CD8-positive, alpha-beta memory T cell (primary cell): ENCODE measurements around the gene COX14. TPM values are rescaled to one million over a fixed set of nuclear protein-coding genes. Genes with fewer than 3 reads are reported as not detected.

Source experiments
- CTCF ChIA-PET: fragments of 350-600 bp; sonication (Branson Sonifier 250); formaldehyde crosslinking; loops from one replicate; lab custom pipeline; 2021; ENCODE audit warnings: antibody characterized with exemption; lab: Charles Lee
- POLR2A ChIA-PET: fragments of 350-600 bp; sonication (Branson Sonifier 250); formaldehyde crosslinking; loops from one replicate; lab custom pipeline; 2021; ENCODE audit warnings: antibody characterized with exemption; lab: Charles Lee
- DNase-seq, 5 donors: peaks; one replicate each; pipeline versions ENCODE4 v3.0.0 to v3.0.0-alpha.2; 2020 to 2022; ENCODE audit warnings: mixed read lengths in 1 of 5
- H3K27ac ChIP-seq: one replicate; pipeline ENCODE4 v1.7.0; 2013; ENCODE audit warnings: low read depth, mild to moderate bottlenecking, low read length, moderate library complexity
- H3K27me3 ChIP-seq: 2 replicates; pipeline ENCODE4 v1.7.0; 2013; ENCODE audit warnings: low read length, mild to moderate bottlenecking; ENCODE audit not compliant: insufficient read depth, poor library complexity, severe bottlenecking
- H3K36me3 ChIP-seq: 2 replicates; pipeline ENCODE4 v1.7.0; 2013; ENCODE audit warnings: mild to moderate bottlenecking, low read length, moderate library complexity; ENCODE audit not compliant: insufficient read depth
- H3K4me1 ChIP-seq: 2 replicates; pipeline ENCODE4 v1.7.0; 2013; ENCODE audit warnings: mild to moderate bottlenecking, low read length, moderate library complexity; ENCODE audit not compliant: insufficient read depth
- H3K4me3 ChIP-seq: 2 replicates; pipeline ENCODE4 v1.7.0; 2013; ENCODE audit warnings: mild to moderate bottlenecking, low read length
- H3K9me3 ChIP-seq: 2 replicates; pipeline ENCODE4 v1.7.0; 2013; ENCODE audit warnings: mild to moderate bottlenecking, low read length
- H3K27ac Mint-ChIP-seq, 8 donors: one replicate each; pipeline ENCODE4 v1.8.0; 2020 to 2021; ENCODE audit warnings: mixed read lengths in 8 of 8, mild to moderate bottlenecking in 6 of 8, inconsistent platforms in 3 of 8, moderate library complexity in 3 of 8
- H3K27me3 Mint-ChIP-seq, 2 donors: one replicate each; pipeline ENCODE4 v1.8.0; 2020 to 2021; ENCODE audit warnings: mixed read lengths in 2 of 2, mild to moderate bottlenecking in 1 of 2, moderate library complexity in 1 of 2
- H3K36me3 Mint-ChIP-seq, 3 donors: one replicate each; pipeline ENCODE4 v1.8.0; 2020 to 2021; ENCODE audit warnings: mixed read lengths in 3 of 3, inconsistent platforms in 1 of 3, mild to moderate bottlenecking in 1 of 3
- H3K4me1 Mint-ChIP-seq, 3 donors: one replicate each; pipeline ENCODE4 v1.8.0; 2020 to 2021; ENCODE audit warnings: mixed read lengths in 3 of 3, inconsistent platforms in 1 of 3, mild to moderate bottlenecking in 1 of 3
- H3K4me3 Mint-ChIP-seq, 7 donors: one replicate each; pipeline ENCODE4 v1.8.0; 2020 to 2021; ENCODE audit warnings: mixed read lengths in 7 of 7, mild to moderate bottlenecking in 6 of 7, moderate library complexity in 4 of 7, inconsistent platforms in 2 of 7
- H3K9me3 Mint-ChIP-seq, 5 donors: one replicate each; pipeline ENCODE4 v1.8.0; 2020 to 2022; ENCODE audit warnings: mixed read lengths in 5 of 5, mild to moderate bottlenecking in 3 of 5, moderate library complexity in 2 of 5, inconsistent platforms in 1 of 5
- polyA plus RNA-seq: library from polyadenylated mRNA; unstranded; fragments of 300-500 nt; fragmentation: Illumina TruSeq; gene quantifications from one replicate; pipeline ENCODE4 v1.2.3, GENCODE V29; 2021
- total RNA-seq, 2 experiments: library from RNA; stranded (reverse); gene quantifications; one replicate each; pipeline ENCODE4 v1.2.3, GENCODE V29; 2021

The COX14 gene
- total and polyA plus RNA-seq, 3 experiments from 2014 or later: 58.7 to 250 (median 59.2) TPM

- Mint-ChIP-seq H3K27me3 (no peaks in the 10 kb centered on the region), H3K4me3 (no peak overlapping the region), H3K4me1 (peaks cover 29 to 56% (median 49%) of the 10 kb centered on the region in 3 donors), H3K27ac (peak overlapping the region in 2 of 8 donors; percentile 14 to 64), H3K9me3 (no peaks in the 10 kb centered on the region), H3K36me3 (peaks cover 0 to 15% (median 4%) of the 10 kb centered on the region in 3 donors)
- no peak for DNase-seq
- no peaks in the 10 kb centered on the region for H3K36me3 ChIP-seq
- POLR2A ChIA-PET: no interaction called here
- CTCF ChIA-PET: interaction anchor here (0.6 kb wide), 1 partner anchor 15 kb away, joined by 3 read pairs; no protein-coding TSS in a partner anchor
- peaks cover 11% of the 10 kb centered on the region for H3K4me1 ChIP-seq
- H3K9me3 ChIP-seq: no peaks in the 10 kb centered on the region
- no peaks in the 10 kb centered on the region for H3K27me3 ChIP-seq
- H3K4me3 ChIP-seq: no peak overlapping the region
- no peak overlapping the region for H3K27ac ChIP-seq
These were observed 48.6 kb downstream of the COX14 start for GRCh38 chr12:50160643-50161042.

GRCh38 chr12:50162230-50162629 lies 50.2 kb downstream of the COX14 start:
- H3K27ac ChIP-seq: no peak overlapping the region
- ChIA-PET POLR2A (no interaction called here), CTCF (interaction anchor here (3.5 kb wide), 1 partner anchor 50 kb away, joined by 10 read pairs; the partner anchor contains the start of gene COX14)
- Mint-ChIP-seq H3K4me1 (peaks cover 35 to 62% (median 54%) of the 10 kb centered on the region in 3 donors), H3K27me3 (no peaks in the 10 kb centered on the region), H3K9me3 (no peaks in the 10 kb centered on the region), H3K4me3 (no peak overlapping the region), H3K36me3 (peaks cover 0 to 17% (median 3%) of the 10 kb centered on the region in 3 donors), H3K27ac (no peak overlapping the region)
- DNase-seq: no peak
- H3K4me3 ChIP-seq: no peak overlapping the region
- H3K4me1 ChIP-seq: peaks cover 20% of the 10 kb centered on the region
- no peaks in the 10 kb centered on the region for H3K27me3 ChIP-seq
- no peaks in the 10 kb centered on the region for H3K9me3 ChIP-seq
- H3K36me3 ChIP-seq: no peaks in the 10 kb centered on the region

- H3K4me3 Mint-ChIP-seq: peak overlapping the region in 6 of 7 donors; percentile 58 to 97 (median 94)
- no peaks in the 10 kb centered on the region for H3K27me3 Mint-ChIP-seq
- H3K4me3 ChIP-seq: no peak overlapping the region
- DNase-seq: no peak
- H3K9me3 ChIP-seq: no peaks in the 10 kb centered on the region
- no peaks in the 10 kb centered on the region for H3K9me3 Mint-ChIP-seq
- peaks cover 0 to 13% (median 0%) of the 10 kb centered on the region in 3 donors for H3K36me3 Mint-ChIP-seq
- peaks cover 25% of the 10 kb centered on the region for H3K4me1 ChIP-seq
- H3K4me1 Mint-ChIP-seq: peaks cover 29 to 52% (median 44%) of the 10 kb centered on the region in 3 donors
- no peaks in the 10 kb centered on the region for H3K27me3 ChIP-seq
- POLR2A ChIA-PET: interaction anchor here (1.0 kb wide), 1 partner anchor 53 kb away, joined by 7 read pairs; the partner anchor contains the start of gene COX14
- CTCF ChIA-PET: interaction anchor here (1.8 to 4.8 kb wide), 2 partner anchors 53 to 75 kb away, joined by 4 to 38 read pairs; partner anchors contain the start of gene COX14
- no peak overlapping the region for H3K27ac ChIP-seq
- peak overlapping the region in 6 of 8 donors; percentile 18 to 72 (median 36) for H3K27ac Mint-ChIP-seq
- no peaks in the 10 kb centered on the region for H3K36me3 ChIP-seq
These were observed 52.9 kb downstream of the COX14 start for GRCh38 chr12:50164963-50165362.

GRCh38 chr12:50166799-50167048 lies 54.7 kb downstream of the COX14 start:
- peaks cover 21 to 39% (median 32%) of the 10 kb centered on the region in 3 donors for H3K4me1 Mint-ChIP-seq
- POLR2A ChIA-PET: interaction anchor here (0.7 to 3.0 kb wide), 6 partner anchors 21 to 1485 kb away, joined by 3 to 50 read pairs (median 4); partner anchors contain the start of genes COX14, KANSL2 and SMARCD1

GRCh38 chr12:50167049-50167828 lies 55.2 kb downstream of the COX14 start, which contains the start of gene CERS5:
Gene CERS5, minus strand, starts transcription at chr12:50167369. Its CDS starts 72 bp downstream, at chr12:50167297.
- Mint-ChIP-seq H3K27me3 (no peaks in the 10 kb centered on the region), H3K27ac (peak within 1 kb of the TSS; percentile 87 to 98 (median 97)), H3K36me3 (peaks cover 0 to 11% (median 0%) of the 10 kb centered on the region in 3 donors), H3K4me3 (peak within 1 kb of the TSS; percentile 87 to 97 (median 95)), H3K9me3 (no peaks in the 10 kb centered on the region), H3K4me1 (peaks cover 21 to 37% (median 32%) of the 10 kb centered on the region in 3 donors)
- POLR2A ChIA-PET: interaction anchor here (0.5 to 3.0 kb wide), 8 partner anchors 21 to 1485 kb away, joined by 3 to 50 read pairs (median 3); partner anchors contain the start of genes COX14, KANSL2 and SMARCD1
- peak; percentile 96 to 98 (median 97) for DNase-seq
- peak within 1 kb of the TSS; percentile 88 for H3K27ac ChIP-seq
- H3K27me3 ChIP-seq: no peaks in the 10 kb centered on the region
- peaks cover 25% of the 10 kb centered on the region for H3K4me1 ChIP-seq
- CTCF ChIA-PET: interaction anchor here (0.7 to 4.8 kb wide), 12 partner anchors 9 to 97 kb away, joined by 3 to 38 read pairs (median 4); partner anchors contain the start of genes COX14, GPD1 and SMARCD1
- H3K4me3 ChIP-seq: peak within 1 kb of the TSS; percentile 90
- H3K36me3 ChIP-seq: no peaks in the 10 kb centered on the region
- no peaks in the 10 kb centered on the region for H3K9me3 ChIP-seq

More at GRCh38 chr12:50166799-50167048, 54.7 kb downstream of the COX14 start:
- Histone ChIP-seq H3K27ac (peak overlapping the region; percentile 88), H3K4me1 (peaks cover 25% of the 10 kb centered on the region), H3K9me3 (no peaks in the 10 kb centered on the region), H3K4me3 (peak overlapping the region; percentile 90), H3K27me3 (no peaks in the 10 kb centered on the region), H3K36me3 (no peaks in the 10 kb centered on the region)
- H3K27ac Mint-ChIP-seq: peak overlapping the region; percentile 87 to 98 (median 96)
- no peaks in the 10 kb centered on the region for H3K9me3 Mint-ChIP-seq
- peaks cover 0 to 11% (median 0%) of the 10 kb centered on the region in 3 donors for H3K36me3 Mint-ChIP-seq
- CTCF ChIA-PET: interaction anchor here (0.9 to 4.8 kb wide), 7 partner anchors 9 to 97 kb away, joined by 3 to 38 read pairs (median 4); partner anchors contain the start of genes COX14 and SMARCD1
- H3K27me3 Mint-ChIP-seq: no peaks in the 10 kb centered on the region
- peak overlapping the region; percentile 87 to 97 (median 95) for H3K4me3 Mint-ChIP-seq
- peak in 3 of 5 donors; percentile 26 to 66 (median 35) for DNase-seq

Other genes starting within 250 kb of the COX14 start
- under 1 TPM; 0.39 to 0.44 TPM for gene FAIM2, start 208.3 kb upstream of the COX14 start, total RNA-seq
- 0.72 TPM for gene FAIM2, start 208.3 kb upstream of the COX14 start, polyA plus RNA-seq
- not detected for gene AQP2, start 161.5 kb upstream of the COX14 start, total RNA-seq
- not detected for gene AQP2, start 161.5 kb upstream of the COX14 start, polyA plus RNA-seq
- gene AQP5, start 150.4 kb upstream of the COX14 start, total RNA-seq: not detected
- gene AQP5, start 150.4 kb upstream of the COX14 start, polyA plus RNA-seq: not detected
- gene AQP6, start 139.3 kb upstream of the COX14 start, total RNA-seq: not detected
- not detected for gene AQP6, start 139.3 kb upstream of the COX14 start, polyA plus RNA-seq
- 10 to 100 TPM; 79.3 to 84.3 TPM for gene RACGAP1, start 86.7 kb upstream of the COX14 start, total RNA-seq
- gene RACGAP1, start 86.7 kb upstream of the COX14 start, polyA plus RNA-seq: 11.9 TPM
- 1 to 10 TPM; 6.4 TPM for gene ASIC1, start 54.6 kb upstream of the COX14 start, total RNA-seq
- 0.07 TPM for gene ASIC1, start 54.6 kb upstream of the COX14 start, polyA plus RNA-seq
- gene SMARCD1, start 26.9 kb upstream of the COX14 start, total RNA-seq: 10 to 100 TPM; 72.3 to 78.2 TPM
- 16.1 TPM for gene SMARCD1, start 26.9 kb upstream of the COX14 start, polyA plus RNA-seq
- gene GPD1, start 8.2 kb upstream of the COX14 start, total RNA-seq: under 1 TPM; 0.55 to 0.70 TPM
- gene GPD1, start 8.2 kb upstream of the COX14 start, polyA plus RNA-seq: not detected
- gene CERS5, start 55.1 kb downstream of the COX14 start, total RNA-seq: 10 to 100 TPM; 55.4 to 62.1 TPM
- 47.4 TPM for gene CERS5, start 55.1 kb downstream of the COX14 start, polyA plus RNA-seq
- 100 to 1,000 TPM in 1 of 2 experiments, 10 to 100 TPM in 1; 95.4 to 103 TPM for gene LIMA1, start 171.3 kb downstream of the COX14 start, total RNA-seq
- gene LIMA1, start 171.3 kb downstream of the COX14 start, polyA plus RNA-seq: 13.1 TPM